Activated CD8-positive, alpha-beta T cell treated with anti-CD3 and anti-CD28 coated beads, Interleukin-2, amount 10 ng/mL, durations not matched to agents 7 days and 5 days (primary cell): ENCODE results near the gene VAT1. TPM values are rescaled to one million over a fixed set of nuclear protein-coding genes. Genes with fewer than 3 reads are reported as not detected.
A peak's percentile ranks its signal among the peaks of the same experiment; 100 is the strongest.
"Not testable (repeated sequence)": the region's sequence is repeated elsewhere in the genome, so short reads cannot be mapped to it uniquely, and the experiment has no call there.

Experiments used
- ATAC-seq: fragments of 150-1000 bp; cut with Tn5 transposase; one replicate; pipeline ENCODE4 v1.10.0; 2021; ENCODE audit warnings: moderate library complexity
- CTCF ChIA-PET: fragments of 350-600 bp; sonication (Branson Sonifier 250); formaldehyde crosslinking; loops from one replicate; lab custom pipeline; 2021; ENCODE audit warnings: antibody characterized with exemption; lab: Charles Lee
- POLR2A ChIA-PET: fragments of 350-600 bp; sonication (Branson Sonifier 250); formaldehyde crosslinking; loops from one replicate; lab custom pipeline; 2021; ENCODE audit warnings: antibody characterized with exemption; lab: Charles Lee
- DNase-seq: peaks from one replicate; pipeline ENCODE4 v3.0.0-alpha.2; 2020
- H3K27ac Mint-ChIP-seq: one replicate; pipeline ENCODE4 v1.8.0; 2021; ENCODE audit warnings: mild to moderate bottlenecking, mixed read lengths
- H3K27me3 Mint-ChIP-seq: one replicate; pipeline ENCODE4 v1.8.0; 2021; ENCODE audit warnings: low read depth, mixed read lengths
- H3K36me3 Mint-ChIP-seq: one replicate; pipeline ENCODE4 v1.8.0; 2021; ENCODE audit warnings: low read depth, mixed read lengths
- H3K4me1 Mint-ChIP-seq: one replicate; pipeline ENCODE4 v1.8.0; 2021; ENCODE audit warnings: low read depth, mixed read lengths
- H3K4me3 Mint-ChIP-seq: one replicate; pipeline ENCODE4 v1.8.0; 2021; ENCODE audit warnings: mild to moderate bottlenecking, mixed read lengths
- H3K9me3 Mint-ChIP-seq: one replicate; pipeline ENCODE4 v1.8.0; 2022; ENCODE audit warnings: mixed read lengths; ENCODE audit not compliant: insufficient read depth
- total RNA-seq, 2 experiments: library from RNA; stranded (reverse); gene quantifications; one replicate each; pipeline ENCODE4 v1.2.3, GENCODE V29; 2021

Gene VAT1
- 10 to 100 TPM; 14.6 to 19.2 TPM for total RNA-seq

DNA sequence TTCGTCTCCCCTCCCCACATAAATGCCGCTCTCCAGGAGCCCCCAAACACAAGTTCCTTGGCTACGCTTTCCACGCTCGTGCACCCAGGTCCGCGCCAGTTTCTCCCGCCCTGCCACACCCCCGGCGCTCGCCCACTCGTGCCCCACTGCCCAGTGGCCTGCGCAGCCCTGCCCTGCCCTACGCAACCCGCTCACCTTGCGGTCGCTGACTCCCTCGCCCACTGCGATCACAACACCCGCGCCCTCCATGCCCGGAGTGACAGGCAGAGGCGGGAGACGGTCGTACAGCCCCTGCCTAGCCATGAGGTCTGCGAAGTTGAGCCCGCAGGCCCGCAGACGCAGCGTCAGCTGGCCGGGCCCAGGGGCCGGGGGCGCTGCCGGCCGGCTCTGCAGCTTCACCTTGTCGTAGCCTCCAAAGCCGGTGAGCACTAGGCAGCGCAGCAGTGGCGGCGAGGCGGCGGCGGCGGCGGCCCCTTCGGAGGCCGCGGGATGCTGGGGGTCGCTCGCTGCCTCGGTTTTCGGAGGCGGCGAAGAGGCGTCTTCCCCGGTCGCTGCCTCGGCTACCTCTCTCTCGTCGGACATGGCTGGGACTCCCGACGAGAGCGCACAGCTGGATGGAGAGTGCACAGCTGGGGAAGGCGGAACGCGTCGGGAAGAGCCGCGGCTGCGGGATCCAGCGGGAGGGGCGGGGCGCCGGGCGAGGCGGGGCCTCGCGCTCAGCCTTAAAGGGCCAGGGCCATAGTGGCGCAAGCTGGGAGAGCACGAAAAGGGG is at the start of gene VAT1:
TSS of gene VAT1 (minus strand) at position 645 of the 772 bp plus-strand sequence. CDS start at position 582, 63 bp downstream.
- H3K36me3 Mint-ChIP-seq = no peaks in the 10 kb centered on the region
- H3K4me1 Mint-ChIP-seq = peaks cover 42% of the 10 kb centered on the region
- DNase-seq (peak; percentile 68), ATAC-seq (peak; percentile 63)
- peaks cover 20% of the 10 kb centered on the region for H3K27me3 Mint-ChIP-seq
- H3K27ac Mint-ChIP-seq = peak within 1 kb of the TSS; percentile 52
- peak within 1 kb of the TSS; percentile 84 for H3K4me3 Mint-ChIP-seq
- POLR2A ChIA-PET = interaction anchor here (0.9 to 1.4 kb wide), 3 partner anchors 11 to 294 kb away, joined by 3 to 5 read pairs (median 3); partner anchors contain the start of gene RPL27
- H3K9me3 Mint-ChIP-seq = no peaks in the 10 kb centered on the region
- CTCF ChIA-PET = no interaction called here

DNA sequence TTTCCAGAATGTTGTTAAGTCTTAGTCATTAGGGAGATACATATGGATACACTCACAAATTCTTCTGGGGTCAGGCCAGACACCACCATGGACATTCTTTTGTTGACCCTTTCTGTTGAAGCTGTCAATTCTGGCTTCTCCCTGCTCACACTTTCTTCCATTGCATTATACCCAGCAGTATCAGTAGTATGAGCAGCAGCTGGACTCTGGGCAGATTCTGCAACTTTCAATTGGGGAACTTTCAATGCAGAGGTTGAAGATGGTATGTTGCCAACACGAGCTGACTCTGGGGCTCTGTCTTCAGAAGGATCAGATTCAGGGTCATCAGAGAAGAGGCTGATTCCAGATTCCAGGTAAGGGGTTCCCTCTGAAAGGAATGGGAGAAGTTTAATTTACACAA is 48.7 kb upstream of the VAT1 start:
- no peak overlapping the region for H3K27ac Mint-ChIP-seq
- H3K9me3 Mint-ChIP-seq = no peaks in the 10 kb centered on the region
- H3K27me3 Mint-ChIP-seq = no peaks in the 10 kb centered on the region
- no peak overlapping the region for H3K4me3 Mint-ChIP-seq
- ChIA-PET CTCF (no interaction called here), POLR2A (interaction anchor here (0.6 kb wide), 1 partner anchor 246 kb away, joined by 5 read pairs; no protein-coding TSS in a partner anchor)
- ATAC-seq (no peak), DNase-seq (no peak)
- H3K36me3 Mint-ChIP-seq = peaks cover 44% of the 10 kb centered on the region
- no peaks in the 10 kb centered on the region for H3K4me1 Mint-ChIP-seq

DNA sequence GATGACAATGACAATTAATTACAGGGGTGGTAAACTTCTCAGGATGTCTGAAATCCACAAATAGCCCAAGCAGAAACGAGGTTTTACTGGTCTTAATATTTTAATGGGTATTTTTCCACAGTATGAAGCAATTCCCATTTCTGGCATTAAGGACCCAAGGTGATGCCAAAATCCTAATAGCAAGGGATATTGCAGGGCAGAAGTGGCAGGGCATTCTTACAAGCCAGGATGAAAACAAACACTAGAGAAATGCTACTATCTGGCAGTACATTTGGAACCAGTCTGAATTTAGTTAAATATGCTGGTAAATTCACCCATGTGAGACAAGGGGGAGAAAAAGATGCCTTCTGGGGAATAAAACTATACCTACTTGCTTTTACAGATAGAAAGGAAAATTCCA is 48.1 kb upstream of the VAT1 start:
- POLR2A ChIA-PET = no interaction called here
- no peak overlapping the region for H3K4me3 Mint-ChIP-seq
- CTCF ChIA-PET = no interaction called here
- peaks cover 47% of the 10 kb centered on the region for H3K36me3 Mint-ChIP-seq
- H3K4me1 Mint-ChIP-seq = no peaks in the 10 kb centered on the region
- ATAC-seq (no peak), DNase-seq (no peak)
- no peaks in the 10 kb centered on the region for H3K9me3 Mint-ChIP-seq
- H3K27ac Mint-ChIP-seq = no peak overlapping the region
- no peaks in the 10 kb centered on the region for H3K27me3 Mint-ChIP-seq

DNA sequence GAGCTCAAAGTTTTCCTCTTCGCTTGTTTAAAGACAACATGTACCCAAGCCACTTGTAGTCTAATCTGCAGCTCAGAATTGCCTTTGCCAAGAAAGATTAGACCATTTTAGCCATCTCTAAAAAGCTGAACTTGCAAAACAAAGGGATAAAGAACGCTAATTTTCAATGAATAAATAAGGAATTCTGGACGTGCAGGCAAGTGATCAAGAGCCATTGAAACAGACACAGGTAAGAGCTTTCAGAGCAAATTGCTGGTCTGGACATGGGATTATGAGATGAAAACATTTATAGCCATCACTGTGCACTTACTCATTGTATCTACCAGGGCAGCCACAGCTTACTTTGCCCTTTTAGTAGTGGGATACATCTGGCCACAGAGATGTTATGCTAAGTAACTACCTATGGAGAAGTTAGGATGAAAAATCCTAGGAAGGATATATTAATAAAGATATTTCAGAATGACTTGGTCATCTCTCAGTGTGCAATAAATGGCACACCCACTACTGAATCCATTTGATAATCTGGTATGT is 47.2 kb upstream of the VAT1 start:
- H3K4me1 Mint-ChIP-seq = no peaks in the 10 kb centered on the region
- H3K27me3 Mint-ChIP-seq = no peaks in the 10 kb centered on the region
- peaks cover 40% of the 10 kb centered on the region for H3K36me3 Mint-ChIP-seq
- no peak overlapping the region for H3K4me3 Mint-ChIP-seq
- no peak overlapping the region for H3K27ac Mint-ChIP-seq
- CTCF ChIA-PET = no interaction called here
- POLR2A ChIA-PET = no interaction called here
- ATAC-seq = no peak
- DNase-seq = no peak
- H3K9me3 Mint-ChIP-seq = no peaks in the 10 kb centered on the region

DNA sequence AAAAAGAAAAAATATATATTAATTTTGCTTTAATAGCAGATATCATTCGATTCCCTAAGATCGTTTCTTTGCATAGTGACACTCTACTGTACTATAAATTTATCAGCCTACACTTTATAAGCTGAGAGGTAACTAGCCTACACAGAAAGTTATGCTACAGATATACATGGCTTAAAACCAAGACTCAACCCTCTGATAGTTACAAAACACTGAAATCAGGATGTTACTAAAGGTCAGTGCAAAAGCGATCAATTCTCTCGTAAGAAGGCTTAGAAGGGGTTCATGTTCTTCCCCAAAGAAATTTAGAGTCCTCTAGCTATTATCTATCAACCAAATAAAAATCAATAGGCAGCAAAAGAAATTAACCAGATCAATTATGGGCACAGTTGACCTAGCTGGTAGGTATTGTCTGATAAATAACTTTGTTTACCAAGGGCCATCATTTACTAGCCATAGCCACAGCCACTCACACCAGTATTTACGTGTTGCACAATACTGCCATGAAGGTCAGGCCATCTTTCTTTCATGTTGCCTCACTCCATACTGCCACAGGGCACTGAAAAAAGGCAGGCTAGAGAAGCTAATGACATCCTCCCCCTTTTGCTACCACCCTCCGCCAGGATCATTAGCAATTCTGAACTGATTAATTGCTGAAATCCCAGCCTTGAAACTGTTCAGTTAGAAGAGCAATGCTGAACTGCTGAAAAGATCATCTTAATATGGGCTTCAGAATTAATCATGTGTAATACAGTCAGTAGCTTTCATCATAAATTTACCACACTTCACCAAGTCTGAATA is 46.6 kb upstream of the VAT1 start:
- Mint-ChIP-seq H3K4me1 (no peaks in the 10 kb centered on the region), H3K27ac (no peak overlapping the region), H3K27me3 (no peaks in the 10 kb centered on the region), H3K36me3 (peaks cover 40% of the 10 kb centered on the region), H3K9me3 (no peaks in the 10 kb centered on the region), H3K4me3 (no peak overlapping the region)
- ChIA-PET POLR2A (no interaction called here), CTCF (no interaction called here)
- DNase-seq (no peak), ATAC-seq (no peak)

DNA sequence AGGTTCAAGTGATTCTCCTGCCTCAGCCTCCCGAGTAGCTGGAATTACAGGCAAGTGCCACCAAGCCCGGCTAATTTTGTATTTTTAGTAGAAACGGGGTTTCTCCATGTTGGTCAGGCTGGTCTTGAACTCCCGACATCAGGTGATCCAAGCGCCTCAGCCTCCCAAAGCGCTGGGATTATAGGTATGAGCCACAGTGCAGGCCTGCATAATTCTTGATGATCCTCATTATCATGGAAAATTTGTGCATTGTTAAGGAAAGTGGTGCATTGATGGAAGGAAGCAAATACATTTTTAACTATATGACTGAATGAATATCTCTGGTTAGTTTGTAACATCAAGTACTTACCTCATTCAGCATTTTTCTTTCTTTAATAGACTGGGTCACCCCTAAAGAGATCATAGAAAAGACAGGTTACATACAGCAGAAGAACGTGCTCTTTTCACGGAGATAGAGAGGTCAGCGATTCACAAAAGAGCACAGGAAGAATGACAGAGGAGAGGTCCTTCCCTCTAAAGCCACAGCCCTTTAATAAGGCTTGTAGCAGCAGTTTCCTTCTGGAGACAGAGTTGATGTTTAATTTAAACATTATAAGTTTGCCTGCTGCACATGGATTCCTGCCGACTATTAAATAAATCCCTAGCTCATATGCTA is 40.9 kb upstream of the VAT1 start:
- Mint-ChIP-seq H3K4me1 (no peaks in the 10 kb centered on the region), H3K36me3 (peaks cover 43% of the 10 kb centered on the region), H3K27me3 (no peaks in the 10 kb centered on the region), H3K9me3 (no peaks in the 10 kb centered on the region), H3K27ac (no peak overlapping the region), H3K4me3 (no peak overlapping the region)
- DNase-seq = no peak
- CTCF ChIA-PET = no interaction called here
- no peak for ATAC-seq
- POLR2A ChIA-PET = interaction anchor here (1.0 kb wide), 1 partner anchor 65 kb away, joined by 5 read pairs; no protein-coding TSS in a partner anchor

DNA sequence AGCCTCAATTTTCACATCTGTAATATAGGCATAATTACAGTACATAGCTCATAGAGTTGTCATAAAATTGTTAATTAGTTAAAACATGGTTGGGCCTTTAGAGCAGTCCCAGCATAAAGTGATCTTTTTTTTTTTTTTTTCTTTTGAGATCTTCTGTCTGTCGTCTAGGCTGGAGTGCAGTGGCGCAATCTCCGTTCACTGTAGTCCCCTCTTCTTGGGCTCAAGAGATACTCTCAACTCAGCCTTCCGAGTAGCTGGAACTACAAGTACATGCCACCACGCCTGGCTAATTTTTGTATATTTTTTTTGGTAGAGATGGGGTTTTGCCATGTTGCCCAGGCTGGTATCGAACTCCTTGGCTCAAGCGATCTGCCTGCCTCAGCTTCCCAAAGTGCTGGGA is 33.9 kb upstream of the VAT1 start:
- peaks cover 38% of the 10 kb centered on the region for H3K36me3 Mint-ChIP-seq
- DNase-seq = no peak
- H3K27ac Mint-ChIP-seq = no peak overlapping the region
- ChIA-PET POLR2A (no interaction called here), CTCF (no interaction called here)
- H3K4me1 Mint-ChIP-seq = no peaks in the 10 kb centered on the region
- ATAC-seq = no peak
- H3K9me3 Mint-ChIP-seq = no peaks in the 10 kb centered on the region
- no peak overlapping the region for H3K4me3 Mint-ChIP-seq
- no peaks in the 10 kb centered on the region for H3K27me3 Mint-ChIP-seq

DNA sequence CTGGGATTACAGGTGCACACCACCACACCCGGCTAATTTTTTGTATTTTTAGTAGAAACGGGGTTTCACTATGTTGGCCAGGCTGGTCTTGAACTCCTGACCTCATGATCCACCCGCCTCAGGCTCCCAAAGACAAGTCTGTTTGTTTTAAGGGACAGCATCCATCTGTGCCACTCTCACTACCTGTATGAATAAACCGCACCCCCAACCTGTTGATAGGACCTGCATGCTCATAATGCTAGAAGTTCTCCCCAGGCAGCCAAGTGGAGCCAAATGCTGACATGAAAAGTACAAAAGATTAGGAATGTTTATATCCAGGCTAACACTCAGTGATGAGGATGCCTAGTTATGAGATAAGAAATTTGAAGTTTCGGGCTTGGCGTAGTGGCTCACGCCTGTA is 30.8 kb upstream of the VAT1 start:
- H3K4me3 Mint-ChIP-seq, ATAC-seq, CTCF ChIA-PET, H3K9me3 Mint-ChIP-seq, H3K4me1 Mint-ChIP-seq, DNase-seq, H3K27ac Mint-ChIP-seq, POLR2A ChIA-PET, H3K27me3 Mint-ChIP-seq: not testable (repeated sequence)
- peaks cover 45% of the 10 kb centered on the region for H3K36me3 Mint-ChIP-seq

DNA sequence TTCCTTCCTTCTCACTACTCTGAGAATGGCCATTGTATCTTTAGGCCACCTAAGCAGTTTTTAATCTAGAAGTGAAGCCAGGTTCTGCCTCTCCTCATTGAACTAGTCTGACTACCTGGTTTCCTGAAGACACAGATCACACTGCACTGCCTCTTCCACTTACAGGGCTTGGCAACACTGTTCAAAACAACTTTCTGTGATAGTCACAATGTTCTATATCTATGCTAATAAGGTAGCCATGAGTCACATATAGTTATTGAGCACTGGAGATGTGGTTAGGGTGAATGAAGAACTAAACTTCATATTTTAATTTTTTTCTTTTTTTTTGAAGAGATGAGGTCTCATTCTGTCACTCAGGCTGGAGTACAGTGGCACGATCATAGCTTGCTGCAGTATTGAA is 29.8 kb upstream of the VAT1 start:
- POLR2A ChIA-PET = interaction anchor here (0.6 kb wide), 1 partner anchor 25 kb away, joined by 3 read pairs; no protein-coding TSS in a partner anchor
- Mint-ChIP-seq H3K4me3 (no peak overlapping the region), H3K9me3 (no peaks in the 10 kb centered on the region), H3K36me3 (peaks cover 49% of the 10 kb centered on the region), H3K27ac (no peak overlapping the region), H3K27me3 (no peaks in the 10 kb centered on the region), H3K4me1 (no peaks in the 10 kb centered on the region)
- CTCF ChIA-PET = no interaction called here
- ATAC-seq (no peak), DNase-seq (no peak)

DNA sequence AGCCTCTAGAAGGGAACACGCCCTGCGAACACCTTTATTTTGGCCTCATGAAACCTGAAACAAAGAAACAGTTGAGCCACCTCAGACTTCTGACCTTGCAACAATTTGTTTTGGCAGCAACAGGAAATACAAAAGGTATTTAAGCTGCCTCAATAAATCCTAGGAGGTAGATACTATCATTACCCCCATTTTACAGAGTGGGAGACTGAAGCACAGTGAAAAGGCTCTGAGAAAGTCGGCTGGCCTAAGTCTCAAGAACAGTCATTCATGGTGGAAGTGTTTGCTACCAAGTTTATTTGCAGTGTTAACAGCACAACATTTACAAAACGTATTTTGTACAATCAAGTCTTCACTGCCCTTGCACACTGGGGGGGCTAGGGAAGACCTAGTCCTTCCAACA is 21.8 kb upstream of the VAT1 start:
- Mint-ChIP-seq H3K27ac (no peak overlapping the region), H3K36me3 (peaks cover 26% of the 10 kb centered on the region), H3K4me3 (no peak overlapping the region), H3K27me3 (no peaks in the 10 kb centered on the region), H3K4me1 (no peaks in the 10 kb centered on the region), H3K9me3 (no peaks in the 10 kb centered on the region)
- no peak for DNase-seq
- ChIA-PET POLR2A (interaction anchor here (0.7 to 1.4 kb wide), 2 partner anchors 37 to 350 kb away, joined by 3 read pairs; partner anchors contain the start of gene IFI35), CTCF (interaction anchor here (1.7 kb wide), 1 partner anchor 46 kb away, joined by 5 read pairs; the partner anchor contains the start of gene RPL27)
- no peak for ATAC-seq

DNA sequence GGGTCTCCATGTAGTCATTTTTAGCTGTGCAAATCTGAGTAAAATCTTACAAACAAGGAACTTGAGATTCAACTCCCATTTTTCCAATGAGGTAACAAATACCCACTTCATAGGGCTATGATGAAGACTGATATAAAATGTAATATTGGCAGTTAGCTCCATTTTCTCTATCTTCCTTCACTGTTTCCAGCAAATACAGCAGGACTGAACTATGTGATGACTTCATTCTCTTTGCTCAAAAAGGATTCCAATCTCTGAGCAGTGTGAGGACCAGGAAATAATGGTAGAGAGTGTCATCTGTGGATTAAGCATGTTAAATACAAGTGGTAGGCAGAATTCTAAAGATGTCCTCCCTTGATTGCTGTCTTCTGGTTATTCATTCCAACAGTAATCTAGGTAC is 21.1 kb upstream of the VAT1 start:
- no peaks in the 10 kb centered on the region for H3K9me3 Mint-ChIP-seq
- no peak overlapping the region for H3K27ac Mint-ChIP-seq
- no peaks in the 10 kb centered on the region for H3K4me1 Mint-ChIP-seq
- POLR2A ChIA-PET = interaction anchor here (0.6 to 1.6 kb wide), 2 partner anchors 19 to 272 kb away, joined by 3 read pairs; no protein-coding TSS in a partner anchor
- DNase-seq = no peak
- CTCF ChIA-PET = no interaction called here
- H3K4me3 Mint-ChIP-seq = no peak overlapping the region
- H3K27me3 Mint-ChIP-seq = no peaks in the 10 kb centered on the region
- H3K36me3 Mint-ChIP-seq = peaks cover 21% of the 10 kb centered on the region
- ATAC-seq = no peak
